Nephron progenitor cell (in vitro differentiated cells): ENCODE results near the gene PIGB.
"Not testable (repeated sequence)": the region's sequence is repeated elsewhere in the genome, so short reads cannot be mapped to it uniquely, and the experiment has no call there.

Experiments used
- DNase-seq: peaks from one replicate; pipeline ENCODE4 v3.0.0; 2021
- H3K27ac Mint-ChIP-seq: 2 replicates; pipeline ENCODE4 v1.8.0; 2021; ENCODE audit warnings: mild to moderate bottlenecking, moderate library complexity, mixed read lengths
- H3K27me3 Mint-ChIP-seq: 2 replicates; pipeline ENCODE4 v1.8.0; 2021; ENCODE audit warnings: mild to moderate bottlenecking, low read depth, mixed read lengths; ENCODE audit not compliant: poor library complexity
- H3K36me3 Mint-ChIP-seq: 2 replicates; pipeline ENCODE4 v1.8.0; 2021; ENCODE audit warnings: low read depth, mixed read lengths
- H3K4me1 Mint-ChIP-seq: 2 replicates; pipeline ENCODE4 v1.8.0; 2021; ENCODE audit warnings: mixed read lengths
- H3K4me3 Mint-ChIP-seq: 2 replicates; pipeline ENCODE4 v1.8.0; 2021; ENCODE audit warnings: mild to moderate bottlenecking, moderate library complexity, mixed read lengths
- H3K9me3 Mint-ChIP-seq: 2 replicates; pipeline ENCODE4 v1.8.0; 2021; ENCODE audit warnings: mild to moderate bottlenecking, moderate library complexity, mixed read lengths
- CTCF ChIP-seq: fragments of 200-600 bp; sonication (generic); IDR thresholded peaks from 2 replicates; pipeline ENCODE4 v1.5.0; 2021; ENCODE audit warnings: antibody characterized with exemption

Gene PIGB

GRCh38 chr15:55394694-55395093, 75.7 kb downstream of the PIGB start:
- Mint-ChIP-seq H3K4me3 (no peak overlapping the region), H3K4me1 (no peaks in the 10 kb centered on the region), H3K27me3 (peaks cover 3% of the 10 kb centered on the region), H3K27ac (no peak overlapping the region), H3K36me3 (peaks cover 45% of the 10 kb centered on the region), H3K9me3 (peaks cover 32% of the 10 kb centered on the region)
- no peak for DNase-seq
- TF ChIP-seq CTCF, result no peak

GRCh38 chr15:55398243-55398642, 79.2 kb downstream of the PIGB start:
- TF ChIP-seq CTCF, result no peak
- no peaks in the 10 kb centered on the region for H3K27me3 Mint-ChIP-seq
- DNase-seq, result no peak
- H3K4me1 Mint-ChIP-seq, result no peaks in the 10 kb centered on the region
- no peak overlapping the region for H3K4me3 Mint-ChIP-seq
- H3K36me3 Mint-ChIP-seq, result peaks cover 51% of the 10 kb centered on the region
- H3K27ac Mint-ChIP-seq, result no peak overlapping the region
- peaks cover 35% of the 10 kb centered on the region for H3K9me3 Mint-ChIP-seq

- Mint-ChIP-seq H3K36me3 (peaks cover 43% of the 10 kb centered on the region), H3K9me3 (peaks cover 31% of the 10 kb centered on the region)
- DNase-seq, H3K4me3 Mint-ChIP-seq, H3K4me1 Mint-ChIP-seq, H3K27ac Mint-ChIP-seq, H3K27me3 Mint-ChIP-seq: not testable (repeated sequence)
Measured at GRCh38 chr15:55400050-55400449, 81.0 kb downstream of the PIGB start.

- Mint-ChIP-seq H3K9me3 (peaks cover 16% of the 10 kb centered on the region), H3K27ac (no peak overlapping the region), H3K4me3 (no peak overlapping the region), H3K4me1 (no peaks in the 10 kb centered on the region), H3K27me3 (no peaks in the 10 kb centered on the region), H3K36me3 (peaks cover 28% of the 10 kb centered on the region)
- no peak for DNase-seq
- TF ChIP-seq CTCF, result no peak
Measured at GRCh38 chr15:55401786-55402246, 82.8 kb downstream of the PIGB start.

GRCh38 chr15:55402707-55403106, 83.7 kb downstream of the PIGB start:
- Mint-ChIP-seq H3K4me3 (no peak overlapping the region), H3K9me3 (peaks cover 10% of the 10 kb centered on the region), H3K4me1 (peaks cover 8% of the 10 kb centered on the region), H3K36me3 (peaks cover 19% of the 10 kb centered on the region), H3K27ac (no peak overlapping the region), H3K27me3 (no peaks in the 10 kb centered on the region)
- TF ChIP-seq CTCF, result no peak
- no peak for DNase-seq

GRCh38 chr15:55403531-55403930, 84.5 kb downstream of the PIGB start:
- Mint-ChIP-seq H3K27ac (no peak overlapping the region), H3K9me3 (peaks cover 3% of the 10 kb centered on the region), H3K4me1 (peaks cover 12% of the 10 kb centered on the region), H3K36me3 (peaks cover 12% of the 10 kb centered on the region), H3K27me3 (no peaks in the 10 kb centered on the region), H3K4me3 (no peak overlapping the region)
- no peak for TF ChIP-seq CTCF
- no peak for DNase-seq
